T1000 (cell line): ENCODE measurements around the gene TMEM167A.

Experiments used
- DNase-seq: peaks from one replicate; lab custom pipeline; 2025; ENCODE audit warnings: mixed read lengths; lab: John Stamatoyannopoulos, UW

The TMEM167A gene

DNA sequence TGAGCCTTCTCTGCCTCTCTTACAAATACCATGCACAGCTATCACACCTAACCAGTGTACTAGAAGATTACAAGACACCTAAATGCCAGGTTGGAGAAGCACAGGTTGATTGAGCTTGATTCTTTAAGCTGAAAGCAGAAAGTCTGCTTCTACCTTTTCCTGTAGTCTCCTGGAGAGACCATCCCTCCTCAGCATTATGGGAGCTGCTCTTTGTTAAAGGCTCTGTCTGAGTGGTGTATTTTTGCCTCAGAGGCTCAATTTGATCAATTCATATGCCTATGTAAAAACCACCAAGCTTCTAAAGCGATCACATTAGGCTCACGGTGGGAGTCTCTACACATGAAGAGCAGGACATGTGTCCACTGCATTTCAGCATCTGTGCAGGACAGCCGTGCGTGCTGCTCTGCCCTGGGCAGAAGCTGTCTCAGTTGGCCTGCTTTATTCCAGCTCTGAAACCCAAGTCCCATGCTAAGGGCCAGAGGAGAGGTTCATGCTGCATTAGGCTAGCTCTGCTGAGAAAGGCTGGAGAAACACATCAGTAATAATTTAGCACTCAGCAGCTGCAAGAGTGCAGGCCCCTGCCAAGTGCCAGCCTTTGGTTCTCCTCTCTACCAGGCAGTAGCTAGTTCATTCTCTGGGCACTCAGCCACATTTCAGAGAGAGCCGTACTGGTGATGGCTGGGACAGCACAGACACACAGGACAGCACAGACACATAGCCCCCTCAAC lies 41.7 kb downstream of the TMEM167A start:
- DNase-seq, result no peak

DNA sequence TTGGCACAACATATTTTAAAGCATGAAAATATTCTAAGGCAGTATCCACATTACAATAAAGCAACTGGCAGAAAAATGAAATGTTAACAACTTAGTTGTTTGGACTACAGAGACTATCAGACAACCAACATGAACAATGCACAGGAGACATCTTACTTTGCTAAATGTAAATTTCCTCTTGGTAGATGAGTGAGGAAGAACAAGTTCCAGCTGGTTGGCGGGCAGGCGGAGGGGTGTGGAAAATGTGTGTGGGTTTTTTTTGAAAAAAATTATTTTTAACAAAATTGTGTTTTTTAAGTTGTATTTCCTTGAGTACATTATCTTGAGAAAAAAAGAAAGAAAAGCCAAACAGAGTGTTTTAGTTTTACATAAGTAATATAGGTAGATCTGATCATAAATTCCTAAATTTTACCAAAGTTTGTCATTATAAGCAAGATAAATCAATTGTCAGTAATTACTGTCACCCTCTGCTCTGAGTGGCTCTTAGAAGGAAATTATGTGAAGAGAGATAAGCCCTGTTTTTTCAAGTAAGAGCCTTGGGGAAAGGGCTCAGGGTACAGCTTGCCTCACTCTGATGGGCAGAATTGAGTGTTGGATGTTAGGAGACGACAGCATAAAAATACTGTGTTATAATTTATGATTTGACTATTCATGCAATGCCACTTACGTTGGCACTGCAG lies 42.5 kb downstream of the TMEM167A start:
- DNase-seq, result no peak

DNA sequence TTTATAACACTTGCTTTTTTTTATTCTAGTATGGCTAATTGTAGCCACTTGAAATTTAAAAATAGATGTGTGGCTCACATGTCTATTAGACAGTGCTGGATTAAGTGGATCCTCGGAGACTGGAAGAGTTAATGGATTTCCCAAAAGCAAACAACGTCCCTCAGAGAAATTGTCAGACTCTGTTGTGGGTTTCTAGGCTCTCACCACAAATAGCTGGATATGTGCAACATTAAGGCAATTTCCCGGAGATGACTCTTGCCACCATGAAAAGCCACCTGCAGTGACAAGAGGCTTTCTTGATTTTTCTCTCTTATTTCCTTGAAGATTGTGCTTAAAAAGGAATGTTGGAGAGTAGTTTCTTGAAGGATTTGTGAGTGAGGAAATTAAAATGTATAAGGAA lies 43.2 kb downstream of the TMEM167A start:
- no peak for DNase-seq

DNA sequence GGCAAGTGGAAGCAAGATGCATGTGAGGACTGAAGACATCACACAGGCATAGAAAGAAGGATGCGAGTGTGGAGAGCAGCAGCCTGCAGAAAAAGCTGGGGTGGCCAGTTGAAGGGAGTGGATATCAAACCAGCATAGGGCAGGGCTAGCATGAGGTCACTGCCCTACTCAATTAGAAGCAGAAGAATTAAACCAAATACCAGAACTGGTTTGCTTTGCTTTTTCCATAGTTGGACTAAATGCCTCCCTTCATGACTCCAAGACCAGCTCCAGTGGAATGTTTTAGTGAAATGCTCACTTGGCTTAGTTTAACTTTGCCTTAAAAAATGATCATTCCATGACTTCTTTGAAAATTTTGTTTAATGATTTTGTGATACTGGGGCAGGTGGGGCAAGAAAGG lies 45.8 kb downstream of the TMEM167A start:
- no peak for DNase-seq

DNA sequence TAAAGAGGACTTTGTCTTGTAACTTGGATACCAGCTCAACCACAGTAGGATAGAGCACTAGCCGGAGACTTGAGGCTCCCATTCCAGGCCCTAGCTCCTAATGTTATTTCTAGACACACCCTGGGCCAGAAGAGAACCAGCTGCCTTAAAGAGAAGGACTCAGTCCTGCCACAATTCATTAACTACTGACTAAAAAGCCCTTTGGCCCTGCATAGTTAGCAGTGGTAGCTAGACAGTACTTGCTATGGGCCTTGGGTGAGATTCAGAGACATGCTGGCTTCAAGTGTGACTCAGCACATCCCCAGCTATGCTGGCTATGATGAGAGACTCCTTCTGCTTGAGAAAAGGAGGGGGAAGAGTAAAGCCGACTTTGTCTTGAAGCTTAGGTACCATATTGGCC lies 47.3 kb downstream of the TMEM167A start:
- no peak for DNase-seq

DNA sequence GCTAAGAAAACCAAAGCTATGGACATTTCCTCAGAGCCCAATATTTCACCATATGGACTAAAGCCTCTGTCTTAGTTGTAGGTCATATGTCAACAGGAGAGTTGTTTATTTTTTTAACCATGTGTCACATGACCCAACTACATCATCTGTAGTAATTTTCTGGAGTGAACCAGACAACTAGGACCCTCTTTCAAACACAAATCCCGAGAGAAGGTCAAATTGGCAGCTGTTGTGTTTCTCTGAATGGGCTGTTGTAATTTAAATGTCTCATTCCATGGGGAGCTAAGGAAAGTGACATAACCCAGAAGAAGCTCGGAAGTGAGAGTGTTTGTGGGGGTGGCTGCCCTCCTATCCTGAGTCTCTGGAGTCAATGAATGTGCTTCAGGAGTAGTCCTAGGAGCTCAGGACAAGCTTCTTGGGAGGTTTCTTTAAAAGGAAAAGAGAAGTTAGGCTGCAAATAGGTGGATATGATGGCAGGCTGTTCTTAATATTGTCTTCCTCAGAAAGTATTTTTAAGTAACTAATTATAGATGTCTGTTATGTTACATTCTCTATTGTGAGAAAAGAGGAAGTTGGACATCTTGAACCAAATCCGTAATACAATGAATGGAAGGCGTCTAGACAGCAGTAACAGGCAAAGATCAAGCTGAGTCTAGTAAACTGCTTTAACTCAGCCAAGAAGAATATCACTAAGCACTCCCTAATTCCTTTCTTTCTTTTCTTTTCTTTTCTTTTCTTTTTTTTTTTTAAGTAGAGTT lies 50.1 kb downstream of the TMEM167A start:
- DNase-seq, result no peak

DNA sequence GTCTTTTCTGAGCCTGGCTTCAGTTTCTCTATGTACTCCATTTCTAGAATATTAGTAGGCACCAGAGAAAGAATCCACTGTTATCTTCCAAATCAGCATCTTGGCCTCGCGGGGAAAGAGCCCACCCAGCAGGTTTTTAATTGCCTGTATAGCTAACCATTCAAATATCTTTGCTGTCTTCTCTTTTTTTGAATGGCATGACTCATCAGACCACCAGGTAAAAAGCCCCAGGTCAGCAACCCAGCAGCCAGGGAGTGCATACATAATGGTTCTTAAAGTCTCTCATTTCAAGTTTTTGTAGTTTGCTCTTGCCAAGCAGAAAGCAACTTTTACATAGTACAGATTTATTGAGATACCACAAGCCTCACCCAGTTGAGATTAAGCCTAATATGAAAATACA lies 50.7 kb downstream of the TMEM167A start:
- DNase-seq, result no peak

DNA sequence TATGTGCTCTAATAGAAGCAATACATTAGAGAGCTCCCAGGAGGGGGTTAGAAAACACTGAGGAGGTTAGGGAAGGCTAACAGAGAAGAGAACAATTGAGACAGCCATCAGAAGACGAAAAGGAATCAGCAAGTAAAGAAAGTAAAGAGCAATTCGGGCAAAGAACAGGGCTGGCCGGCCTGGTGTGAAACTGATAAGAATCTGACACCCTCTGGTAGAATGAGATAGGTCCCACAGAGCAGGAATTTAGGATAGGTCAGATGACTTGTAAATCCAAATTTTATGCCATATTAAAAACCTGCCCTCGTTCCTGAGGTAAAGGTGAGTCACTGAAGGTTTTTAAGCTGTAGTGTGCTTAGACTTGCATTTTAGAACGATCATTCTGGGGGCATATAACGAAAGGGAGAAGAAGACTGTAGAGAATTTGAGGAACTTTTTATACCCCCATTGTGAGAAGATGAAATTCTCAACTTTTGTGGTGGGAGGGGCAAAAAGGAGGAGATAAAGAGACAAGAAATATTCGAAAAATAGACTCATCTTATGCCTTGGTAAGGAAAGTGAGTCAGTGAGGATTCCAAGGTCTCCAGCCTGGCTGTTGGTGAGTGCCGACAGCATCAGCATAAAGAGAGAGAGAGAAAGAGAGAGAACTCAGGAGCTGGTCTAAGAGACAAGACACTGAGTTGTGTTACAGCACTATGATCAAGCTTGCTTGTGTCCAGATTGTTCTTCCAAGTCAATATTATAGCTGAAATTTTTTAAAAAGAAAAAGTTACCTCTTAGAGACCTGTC lies 51.3 kb downstream of the TMEM167A start:
- no peak for DNase-seq

DNA sequence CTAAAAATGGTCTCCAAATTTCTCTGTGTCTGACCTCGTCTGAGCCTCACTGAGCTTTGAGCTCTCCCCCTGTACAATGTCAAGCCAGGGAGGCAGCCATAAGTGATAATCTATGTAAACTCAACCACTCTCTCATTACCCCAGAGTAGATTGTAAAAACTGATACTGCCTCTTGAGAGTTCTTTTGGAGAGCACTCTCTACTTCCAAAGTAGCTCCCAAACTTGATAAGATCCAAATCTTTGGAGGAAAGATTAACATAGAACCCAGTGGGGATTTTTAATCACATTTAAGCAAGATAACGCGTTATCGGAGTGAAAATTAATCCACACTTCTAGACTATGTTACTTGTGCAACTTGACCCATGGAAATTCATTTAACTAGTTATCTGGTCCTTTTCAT lies 54.9 kb downstream of the TMEM167A start:
- no peak for DNase-seq

DNA sequence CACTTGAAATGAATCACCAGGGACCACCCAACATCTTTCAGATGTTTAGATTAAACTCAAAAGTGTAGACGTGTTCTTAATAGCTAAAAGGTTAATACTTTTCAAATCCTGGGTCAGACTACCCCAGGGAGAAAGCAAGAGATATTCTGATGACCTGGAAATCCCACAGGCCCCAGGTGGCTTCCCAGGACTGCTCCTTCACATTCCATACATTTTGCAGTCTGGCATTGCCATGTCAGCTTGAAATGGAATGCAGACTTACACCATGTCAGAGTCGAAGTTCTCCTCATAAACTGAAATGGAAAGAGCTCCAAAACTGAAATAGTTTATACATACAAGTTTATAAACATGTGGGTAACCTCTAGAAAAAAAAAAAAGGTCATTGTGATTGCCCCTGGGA lies 61.5 kb downstream of the TMEM167A start:
- DNase-seq, result no peak

DNA sequence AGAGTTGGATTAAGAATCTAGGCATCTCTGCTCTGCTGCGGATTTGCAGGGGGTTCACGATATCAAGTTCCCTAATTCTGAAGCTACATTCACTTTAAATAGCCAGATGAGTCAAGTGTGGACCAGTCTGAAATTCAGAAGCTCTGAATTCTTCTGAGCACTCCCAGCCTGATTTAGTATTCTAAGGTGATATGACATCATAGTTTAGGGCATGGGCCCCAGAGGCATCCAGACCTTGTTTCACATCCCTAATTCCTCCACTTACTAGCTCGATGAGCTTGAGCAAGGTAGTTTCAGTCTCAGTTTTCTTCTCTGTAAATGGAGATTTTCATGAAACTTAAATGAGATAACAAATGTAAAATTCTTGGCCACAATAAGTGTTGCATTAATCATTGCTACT lies 65.2 kb downstream of the TMEM167A start:
- DNase-seq, result no peak

DNA sequence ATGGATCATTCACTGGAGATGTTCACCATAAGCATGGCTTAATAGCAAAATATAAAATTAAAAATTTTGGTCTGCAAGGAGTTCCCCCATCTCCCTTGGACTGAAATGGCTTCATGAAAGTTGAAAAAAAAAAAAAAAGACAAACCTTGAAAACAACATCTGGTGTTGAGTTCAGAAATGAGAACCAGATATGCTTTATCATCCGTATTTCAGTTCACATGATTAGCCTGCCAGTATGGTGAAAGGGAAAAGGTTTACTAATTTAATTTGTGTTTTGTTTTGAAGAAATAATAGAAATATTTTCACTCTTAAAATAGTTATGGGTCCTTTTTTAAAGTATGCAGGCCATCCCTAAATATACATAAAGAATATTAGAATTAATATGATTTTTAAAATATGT lies 67.8 kb downstream of the TMEM167A start:
- DNase-seq, result no peak

DNA sequence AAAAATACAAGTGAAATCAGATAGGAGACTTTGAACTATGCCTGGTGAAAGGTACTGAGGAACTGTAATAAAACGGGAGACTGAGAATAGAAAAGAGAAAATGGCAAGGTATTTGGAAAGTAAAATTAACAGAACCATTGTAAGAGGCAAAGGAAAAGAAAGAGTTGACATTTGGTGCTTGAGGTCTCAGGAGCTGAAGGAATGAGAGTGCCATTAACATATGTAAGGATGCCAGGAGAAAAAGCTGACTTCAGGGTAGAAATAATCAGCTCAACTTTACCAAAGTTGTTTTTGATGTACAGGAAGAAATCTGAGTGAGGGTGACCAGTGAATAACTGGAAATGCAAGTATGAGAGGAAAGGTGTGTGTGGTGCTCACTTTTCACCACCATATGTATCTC lies 69.4 kb downstream of the TMEM167A start:
- DNase-seq, result no peak

DNA sequence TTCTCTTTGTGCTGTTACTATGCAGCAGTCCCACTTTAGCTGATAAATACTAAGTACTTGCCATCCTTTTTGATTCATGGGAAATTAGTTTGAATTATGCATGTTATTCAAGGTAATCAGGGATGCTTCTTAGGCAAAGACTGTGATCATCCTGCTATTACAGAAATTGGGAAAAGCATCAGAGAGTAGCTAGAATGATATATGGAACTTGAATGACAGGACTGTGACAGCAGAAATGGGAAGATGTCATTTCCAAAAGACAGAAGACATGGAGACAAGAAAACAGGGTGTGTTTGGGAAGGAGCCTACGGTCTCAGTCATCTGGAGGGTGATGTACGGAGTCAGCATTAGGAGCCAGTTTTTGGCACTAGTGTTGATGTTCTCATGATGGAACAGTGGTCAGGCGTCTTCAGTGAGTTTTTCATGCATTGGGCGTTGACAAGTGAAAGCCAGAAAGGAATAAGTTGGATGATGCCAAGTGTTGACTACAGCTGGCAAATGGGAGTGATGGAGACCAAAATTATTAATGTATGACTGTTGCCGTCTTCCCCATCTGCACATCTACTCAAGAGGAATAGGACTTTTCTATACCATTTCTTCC lies 70.4 kb downstream of the TMEM167A start:
- no peak for DNase-seq

DNA sequence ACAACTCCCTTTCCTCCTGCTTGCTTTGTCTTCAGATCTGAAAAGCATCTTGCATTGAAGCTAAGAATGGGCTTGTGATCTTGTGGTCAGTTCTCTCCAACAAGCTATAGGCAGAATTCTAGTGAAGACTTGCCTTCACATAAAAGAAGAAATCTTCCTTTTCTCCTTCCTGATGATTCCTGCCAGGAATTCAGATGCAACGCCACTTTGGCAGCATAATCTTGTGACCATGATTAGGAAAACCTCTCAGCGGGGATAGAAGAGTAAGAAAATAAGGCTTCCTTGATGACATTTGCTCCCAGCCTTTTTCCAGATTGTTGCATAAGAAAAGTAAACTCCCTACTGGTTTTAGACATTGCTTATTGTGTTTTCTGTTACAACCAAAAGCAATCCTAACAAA lies 73.4 kb downstream of the TMEM167A start:
- DNase-seq, result no peak
